ENCODE measurements around the gene NTRK2. TPM values are rescaled to one million over a fixed set of nuclear protein-coding genes. Genes with fewer than 3 reads are reported as not detected.

The NTRK2 gene
- polyA plus RNA-seq, 1 donor (not counting 4 experiments of a cell fraction or from before 2014, with no cell fraction given) = 0.08 TPM

- H2AFZ ChIP-seq (ENCODE audit: control insufficient read depth, low read length) = peak overlapping the region; percentile 31
- no peaks in the 10 kb centered on the region for H3K9me3 ChIP-seq (ENCODE audit: control insufficient read depth, low read depth, low read length)
- no peaks in the 10 kb centered on the region for H4K20me1 ChIP-seq (ENCODE audit: control insufficient read depth, extremely low read depth, insufficient read depth, low read length)
- TF ChIP-seq CTCF (optimal IDR thresholded peaks at IDR 0.05 in 1 of 3, IDR thresholded peaks at IDR 0.05 in 1 of 3, conservative IDR thresholded peaks at IDR 0.05 in 1 of 3; ENCODE audit: extremely low read depth in 1 of 3, insufficient read depth in 2 of 3, low read length in 3 of 3) = no peak
- peak overlapping the region; percentile 57 for H3K4me2 ChIP-seq (ENCODE audit: control insufficient read depth, extremely low read depth, insufficient read depth, low read depth, low read length)
- dilution Hi-C loops (cut with MboI; ENCODE audit: extremely low pct_ligation_motif_present, low sequenced_read_pairs) = no loop called here
- H3K27ac ChIP-seq (ENCODE audit: control insufficient read depth, insufficient read depth, low read length) = peak overlapping the region; percentile 58
- H3K36me3 ChIP-seq (ENCODE audit: control insufficient read depth in 2 of 2, extremely low read depth in 1 of 2, insufficient read depth in 2 of 2, low read length in 2 of 2) = no peaks in the 10 kb centered on the region
- peak overlapping the region; percentile 42 for H3K9ac ChIP-seq (ENCODE audit: control insufficient read depth, extremely low read depth, insufficient read depth, low read length)
- H3K4me1 ChIP-seq (ENCODE audit: control insufficient read depth, extremely low read depth, insufficient read depth, low read length) = peaks cover 21% of the 10 kb centered on the region
- DNase-seq (ENCODE audit: low read depth, low spot score) (no peak), FAIRE-seq (no peak)
- no peaks in the 10 kb centered on the region for H3K79me2 ChIP-seq (ENCODE audit: control insufficient read depth, insufficient read depth, low read length)
- H3K4me3 ChIP-seq (ENCODE audit: control insufficient read depth in 2 of 3, extremely low read depth in 1 of 3, insufficient read depth in 2 of 3, low read depth in 1 of 3, low read length in 3 of 3) = no peak overlapping the region
- no peaks in the 10 kb centered on the region for H3K9me1 ChIP-seq (ENCODE audit: control insufficient read depth, extremely low read depth, insufficient read depth, low read length)
- no peaks in the 10 kb centered on the region for H3K27me3 ChIP-seq (ENCODE audit: control insufficient read depth, extremely low read depth, insufficient read depth, low read length)
Observed at GRCh38 chr9:84990850-84991513, 321.5 kb downstream of the NTRK2 start.

- no peak overlapping the region for H3K4me2 ChIP-seq (ENCODE audit: control insufficient read depth, extremely low read depth, insufficient read depth, low read depth, low read length)
- no peak overlapping the region for H3K4me3 ChIP-seq (ENCODE audit: control insufficient read depth in 2 of 3, extremely low read depth in 1 of 3, insufficient read depth in 2 of 3, low read depth in 1 of 3, low read length in 3 of 3)
- DNase-seq (ENCODE audit: low read depth, low spot score) = no peak
- no peaks in the 10 kb centered on the region for H3K9me1 ChIP-seq (ENCODE audit: control insufficient read depth, extremely low read depth, insufficient read depth, low read length)
- TF ChIP-seq CTCF (optimal IDR thresholded peaks at IDR 0.05 in 1 of 3, IDR thresholded peaks at IDR 0.05 in 1 of 3, conservative IDR thresholded peaks at IDR 0.05 in 1 of 3; ENCODE audit: extremely low read depth in 1 of 3, insufficient read depth in 2 of 3, low read length in 3 of 3) (no peak), EZH2 (IDR thresholded peaks at IDR 0.05; ENCODE audit: low read length) (no peak)
- no peak overlapping the region for H3K9ac ChIP-seq (ENCODE audit: control insufficient read depth, extremely low read depth, insufficient read depth, low read length)
- no peaks in the 10 kb centered on the region for H4K20me1 ChIP-seq (ENCODE audit: control insufficient read depth, extremely low read depth, insufficient read depth, low read length)
- H3K4me1 ChIP-seq (ENCODE audit: control insufficient read depth, extremely low read depth, insufficient read depth, low read length) = peaks cover 26% of the 10 kb centered on the region
- no peaks in the 10 kb centered on the region for H3K79me2 ChIP-seq (ENCODE audit: control insufficient read depth, insufficient read depth, low read length)
- no peak overlapping the region for H3K27ac ChIP-seq (ENCODE audit: control insufficient read depth, insufficient read depth, low read length)
- H3K36me3 ChIP-seq (ENCODE audit: control insufficient read depth in 2 of 2, extremely low read depth in 1 of 2, insufficient read depth in 2 of 2, low read length in 2 of 2) = no peaks in the 10 kb centered on the region
- dilution Hi-C loops (cut with MboI; ENCODE audit: extremely low pct_ligation_motif_present, low sequenced_read_pairs) = no loop called here
- no peaks in the 10 kb centered on the region for H3K9me3 ChIP-seq (ENCODE audit: control insufficient read depth, low read depth, low read length)
- H3K27me3 ChIP-seq (ENCODE audit: control insufficient read depth, extremely low read depth, insufficient read depth, low read length) = no peaks in the 10 kb centered on the region
- no peak overlapping the region for H2AFZ ChIP-seq (ENCODE audit: control insufficient read depth, low read length)
- FAIRE-seq = no peak
Observed at GRCh38 chr9:84991514-84991870, 322.0 kb downstream of the NTRK2 start.
